Heart left ventricle (tissue), 16 donors: ENCODE data around the gene MCC. TPM values are rescaled to one million over a fixed set of nuclear protein-coding genes. Genes with fewer than 3 reads are reported as not detected.

Source experiments
- ATAC-seq, 4 donors: fragments of 200-7000 bp; cut with Tn5 transposase; one replicate each; pipeline ENCODE4 v1.9.1; 2020 to 2022; ENCODE audit warnings: moderate library complexity in 4 of 4, mild to moderate bottlenecking in 3 of 4, moderate number of reproducible peaks in 1 of 4
- DNase-seq, 5 donors: peaks; one replicate each; pipeline ENCODE4 v3.0.0-alpha.2; 2020
- H3K27ac ChIP-seq, 12 donors: fragments of 200-600 bp; sonication (generic) in 4 of 12; one replicate each; pipeline versions ENCODE4 v1.5.0 to v1.8.0; 2016 to 2022; ENCODE audit warnings: mild to moderate bottlenecking in 2 of 12
- H3K27me3 ChIP-seq, 9 donors: fragments of 200-600 bp; sonication (generic) in 2 of 9; one replicate each; pipeline versions ENCODE4 v1.5.1 to v1.8.0; 2016 to 2022; ENCODE audit warnings: mild to moderate bottlenecking in 3 of 9
- H3K36me3 ChIP-seq, 9 donors: fragments of 200-600 bp; sonication (generic) in 2 of 9; one replicate each; pipeline versions ENCODE4 v1.5.0 to v1.8.0; 2018 to 2022; ENCODE audit warnings: mild to moderate bottlenecking in 2 of 9
- H3K4me1 ChIP-seq, 12 donors: fragments of 200-600 bp; sonication (generic) in 4 of 12; one replicate each; pipeline versions ENCODE4 v1.5.0 to v1.8.0; 2016 to 2022; ENCODE audit warnings: mild to moderate bottlenecking in 3 of 12
- H3K4me3 ChIP-seq, 12 donors: fragments of 200-600 bp; sonication (generic) in 4 of 12; one replicate each; pipeline versions ENCODE4 v1.5.0 to v1.8.0; 2017 to 2022; ENCODE audit warnings: mild to moderate bottlenecking in 9 of 12, moderate library complexity in 4 of 12
- H3K9me3 ChIP-seq, 12 donors: fragments of 200-600 bp; sonication (generic) in 4 of 12; one replicate each; pipeline versions ENCODE4 v1.5.0 to v1.8.0; 2016 to 2022; ENCODE audit warnings: mild to moderate bottlenecking in 1 of 12
- POLR2A ChIP-seq, 2 donors: fragments of 450-650 bp; IDR thresholded peaks; one replicate each; pipeline ENCODE4 v1.6.1; 2017; ENCODE audit warnings: antibody characterized with exemption in 2 of 2, mild to moderate bottlenecking in 2 of 2, moderate library complexity in 2 of 2
- WGBS, 4 donors: extraction: QIAGEN DNeasy Blood & Tissue Kit in 2 of 4; methylation state at CpG; one replicate each; pipeline versions ENCODE4 v1.1.5 to v1.1.7; 2013 to 2018; 5-methylcytosine and 5-hydroxymethylcytosine counted together
- intact Hi-C, 10 donors: fragments of 100-400 bp; cut with DNase I; formaldehyde crosslinking; loops; one replicate each; pipeline versions ENCODE4 v1.11.1 to v1.14.2; 2022
- polyA plus RNA-seq, 2 donors: library from polyadenylated mRNA; stranded (reverse); fragments of 200-250 nt; gene quantifications; one replicate each; pipeline ENCODE4 v1.2.3, GENCODE V29; 2013
- total RNA-seq, 9 donors: library from RNA; depleted of rRNA in 2 of 9; stranded (reverse); fragments of >200 nt in 2 of 9; fragmentation: NEBNext Ultra II Directional in 3 of 9; extraction: Animal tissue kit (Norgen Biotek cat#: 25700) in 3 of 9; gene quantifications; one replicate each; pipeline versions ENCODE4 v1.1.0 to v1.2.4, GENCODE V29; 2016 to 2023
- TF ChIP-seq, protein P1 (sequence below), 12 donors: fragments of 200-600 bp; sonication (generic) in 4 of 12; IDR thresholded peaks; one replicate each; pipeline versions ENCODE4 v1.5.0 to v1.8.0; 2018 to 2022; ENCODE audit warnings: antibody characterized with exemption in 12 of 12, mild to moderate bottlenecking in 5 of 12
- donor health status: ischemic (EF 13 %, LVEDD 7.1; RV severe dilation, severe dysfunction).
- donor health status: healthy with polysubstance abuse.
- donor health status: DM: no; HTN: yes; CAD: no.
- donor health status: DM: no; HTN: no; CAD: no.
- donor health status: ischemic (EF 25% LVEDD 6.9; RV normal size, moderate dysfunction).
- donor health status: ischemic (EF 25% LVEDD 5.7; RV mildly dilated, moderate dysfunction).
- donor health status: healthy.
- donor health status: DM: yes; HTN: yes; CAD: no.
- donor health status: ischemic (EF 35%, LVEDD 5.7; RV mildly dilated, moderate dysfunction).
- donor health status: nonischemic (EF 11% LVEDD 7.7; RV severe dilation, severe dysfunction).
- donor health status: DM: yes; HTN: yes; CAD: no.
- donor health status: PGD.
- donor health status: ischemic (EF 29% LVEDD 5.4; RV normal size, mild dysfunction).
- donor health status: nonischemic (EF 23%, LVEDD 6.1; RV moderate dilation, normal function).

Gene MCC
- total and polyA plus RNA-seq, 11 donors = 6.1 to 33.8 (median 24.3) TPM

DNA sequence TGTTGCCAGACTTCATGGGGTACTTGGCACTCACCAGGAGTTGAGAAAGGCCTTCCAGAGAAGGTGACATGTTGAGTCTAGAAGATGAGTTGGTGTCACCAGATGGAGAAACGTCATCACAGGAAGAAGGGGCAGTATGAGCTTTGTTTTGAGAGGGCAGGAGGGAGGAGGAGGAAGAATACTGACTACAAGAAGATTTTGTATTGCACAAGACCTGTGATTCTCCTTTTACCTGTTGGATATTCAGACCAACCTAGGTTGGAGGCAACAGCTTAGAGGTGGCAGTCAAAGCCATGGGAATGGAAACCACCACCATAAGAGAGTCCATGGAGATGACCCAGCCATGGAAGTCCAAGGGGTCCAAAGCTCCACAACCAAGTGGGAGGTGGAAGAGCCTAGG is 207.7 kb downstream of the MCC start:
- Histone ChIP-seq H3K27ac (no peak overlapping the region), H3K36me3 (no peaks in the 10 kb centered on the region), H3K4me1 (peaks cover 3 to 73% (median 34%) of the 10 kb centered on the region in 12 donors), H3K9me3 (no peaks in the 10 kb centered on the region), H3K4me3 (no peak overlapping the region), H3K27me3 (no peaks in the 10 kb centered on the region)
- intact Hi-C loops = no loop called here
- DNase-seq = no peak
- 62 to 72% (median 67%) methylated on average over 1 of the region's 1 CpG for WGBS, 4 donors
- ATAC-seq = no peak
- TF ChIP-seq, protein P1, sequence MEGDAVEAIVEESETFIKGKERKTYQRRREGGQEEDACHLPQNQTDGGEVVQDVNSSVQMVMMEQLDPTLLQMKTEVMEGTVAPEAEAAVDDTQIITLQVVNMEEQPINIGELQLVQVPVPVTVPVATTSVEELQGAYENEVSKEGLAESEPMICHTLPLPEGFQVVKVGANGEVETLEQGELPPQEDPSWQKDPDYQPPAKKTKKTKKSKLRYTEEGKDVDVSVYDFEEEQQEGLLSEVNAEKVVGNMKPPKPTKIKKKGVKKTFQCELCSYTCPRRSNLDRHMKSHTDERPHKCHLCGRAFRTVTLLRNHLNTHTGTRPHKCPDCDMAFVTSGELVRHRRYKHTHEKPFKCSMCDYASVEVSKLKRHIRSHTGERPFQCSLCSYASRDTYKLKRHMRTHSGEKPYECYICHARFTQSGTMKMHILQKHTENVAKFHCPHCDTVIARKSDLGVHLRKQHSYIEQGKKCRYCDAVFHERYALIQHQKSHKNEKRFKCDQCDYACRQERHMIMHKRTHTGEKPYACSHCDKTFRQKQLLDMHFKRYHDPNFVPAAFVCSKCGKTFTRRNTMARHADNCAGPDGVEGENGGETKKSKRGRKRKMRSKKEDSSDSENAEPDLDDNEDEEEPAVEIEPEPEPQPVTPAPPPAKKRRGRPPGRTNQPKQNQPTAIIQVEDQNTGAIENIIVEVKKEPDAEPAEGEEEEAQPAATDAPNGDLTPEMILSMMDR (IDR thresholded peaks at IDR 0.05) = no peak
- no peak for TF ChIP-seq POLR2A (IDR thresholded peaks at IDR 0.05)

DNA sequence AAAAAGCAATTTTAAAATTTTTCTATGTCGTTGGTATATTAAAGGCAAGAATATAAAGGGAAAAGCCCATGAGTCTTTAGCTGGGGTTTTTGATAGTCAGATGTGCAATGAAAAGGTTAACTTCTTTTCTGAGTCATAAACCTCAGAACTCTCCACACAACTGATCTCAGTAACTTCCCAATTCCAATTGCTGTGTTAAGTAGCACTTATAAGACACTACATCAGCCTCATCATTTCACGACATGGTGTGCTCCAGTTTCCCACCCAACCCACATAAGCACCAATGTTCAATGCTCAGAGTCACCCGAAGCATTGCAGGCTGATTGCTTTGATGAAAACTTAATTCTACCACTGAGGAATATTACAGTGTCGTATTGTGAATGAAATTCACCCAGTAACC is 209.3 kb downstream of the MCC start:
- H3K27me3 ChIP-seq = no peaks in the 10 kb centered on the region
- H3K27ac ChIP-seq = no peak overlapping the region
- intact Hi-C loops = no loop called here
- no peaks in the 10 kb centered on the region for H3K36me3 ChIP-seq
- no peak overlapping the region for H3K4me3 ChIP-seq
- no peak for ATAC-seq
- H3K4me1 ChIP-seq = peaks cover 8 to 79% (median 48%) of the 10 kb centered on the region in 12 donors
- no peaks in the 10 kb centered on the region for H3K9me3 ChIP-seq
- no peak for DNase-seq
- TF ChIP-seq, protein P1 (IDR thresholded peaks at IDR 0.05) = no peak
- 76 to 80% (median 78%) methylated on average over 4 of the region's 4 CpGs for WGBS, 4 donors

DNA sequence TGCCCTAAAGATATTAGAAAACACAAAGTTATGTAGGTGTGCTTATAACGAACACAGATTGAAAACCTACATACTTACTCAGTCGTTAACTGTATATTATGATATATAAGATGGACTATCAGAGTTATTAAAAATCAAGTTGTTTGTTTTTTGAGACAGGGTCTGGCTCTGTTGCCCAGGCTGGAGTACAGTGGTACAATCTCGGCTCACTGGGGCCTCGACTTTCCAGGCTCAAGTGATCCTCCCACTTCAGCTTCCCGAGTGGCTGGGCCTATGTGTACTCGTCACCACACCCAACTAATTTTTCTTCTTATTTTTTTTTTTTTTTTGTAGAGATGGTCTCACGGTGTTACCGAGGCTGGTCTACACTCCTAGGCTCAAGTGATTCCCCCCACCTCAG is 211.8 kb downstream of the MCC start:
- TF ChIP-seq, protein P1 (IDR thresholded peaks at IDR 0.05) = no peak
- TF ChIP-seq POLR2A (IDR thresholded peaks at IDR 0.05) = no peak
- H3K27me3 ChIP-seq = no peaks in the 10 kb centered on the region
- intact Hi-C loops = no loop called here
- no peaks in the 10 kb centered on the region for H3K36me3 ChIP-seq
- no peak overlapping the region for H3K4me3 ChIP-seq
- ATAC-seq (no peak), DNase-seq (no peak)
- peaks cover 8 to 87% (median 57%) of the 10 kb centered on the region in 12 donors for H3K4me1 ChIP-seq
- WGBS, 4 donors = 84 to 89% (median 85%) methylated on average over 8 of the region's 8 CpGs
- peak overlapping the region in 1 of 12 donors; percentile 47 for H3K27ac ChIP-seq
- no peaks in the 10 kb centered on the region for H3K9me3 ChIP-seq

DNA sequence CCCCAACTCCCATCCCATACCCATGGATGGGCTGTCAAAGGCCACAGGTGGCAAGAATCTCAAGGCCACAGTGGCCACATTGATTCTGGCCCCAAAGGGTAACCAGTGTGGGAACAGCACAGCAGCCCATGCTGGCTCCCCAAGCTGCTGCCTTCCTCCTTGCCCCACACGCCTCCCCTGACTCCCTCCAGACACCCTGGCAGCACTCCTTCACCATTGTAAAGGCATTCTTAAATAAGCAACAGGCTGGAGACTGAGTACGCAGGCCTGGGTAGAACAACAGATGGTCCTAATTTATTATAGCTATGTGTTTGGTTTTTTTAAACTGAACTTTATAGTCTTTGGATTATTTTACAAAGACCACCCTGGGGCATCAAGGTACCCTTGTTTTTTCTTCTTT is 212.3 kb downstream of the MCC start:
- TF ChIP-seq, protein P1 (IDR thresholded peaks at IDR 0.05) = no peak
- no peak for TF ChIP-seq POLR2A (IDR thresholded peaks at IDR 0.05)
- H3K4me3 ChIP-seq = no peak overlapping the region
- no peaks in the 10 kb centered on the region for H3K36me3 ChIP-seq
- peak overlapping the region in 3 of 12 donors; percentile 47 to 68 (median 64) for H3K27ac ChIP-seq
- intact Hi-C loops = no loop called here
- no peaks in the 10 kb centered on the region for H3K9me3 ChIP-seq
- DNase-seq (no peak), ATAC-seq (peak in 2 of 4 donors; percentile 24 to 41)
- H3K27me3 ChIP-seq = no peaks in the 10 kb centered on the region
- WGBS, 4 donors = 39 to 84% (median 72%) methylated on average over 2 of the region's 2 CpGs
- H3K4me1 ChIP-seq = peaks cover 8 to 87% (median 54%) of the 10 kb centered on the region in 12 donors
